Measurements from ENCODE around the gene LNPEP.

Gene LNPEP

DNA sequence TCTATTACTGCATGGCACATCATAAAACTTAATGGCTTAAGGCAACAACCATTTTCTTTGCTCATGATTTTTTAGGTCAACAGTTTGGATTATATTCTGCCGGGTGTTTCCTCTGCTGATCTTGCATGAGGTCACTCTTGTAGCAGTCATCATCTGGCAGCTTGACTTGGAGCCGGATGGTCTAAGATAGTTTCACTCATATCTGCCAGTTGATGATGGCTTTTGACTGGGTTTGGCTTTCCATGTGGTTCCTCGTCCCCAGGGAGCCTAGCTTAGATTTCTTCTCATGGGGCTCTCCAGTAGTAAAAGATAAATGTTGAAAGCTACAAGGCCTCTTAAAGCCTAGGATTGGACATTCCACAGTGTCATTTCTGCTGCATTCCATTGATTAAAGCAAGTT is 27.4 kb downstream of the LNPEP start:
- DNase-seq = no peak

GRCh38 chr5:96966801-96967200 is 30.9 kb downstream of the LNPEP start:
- DNase-seq = no peak

DNA sequence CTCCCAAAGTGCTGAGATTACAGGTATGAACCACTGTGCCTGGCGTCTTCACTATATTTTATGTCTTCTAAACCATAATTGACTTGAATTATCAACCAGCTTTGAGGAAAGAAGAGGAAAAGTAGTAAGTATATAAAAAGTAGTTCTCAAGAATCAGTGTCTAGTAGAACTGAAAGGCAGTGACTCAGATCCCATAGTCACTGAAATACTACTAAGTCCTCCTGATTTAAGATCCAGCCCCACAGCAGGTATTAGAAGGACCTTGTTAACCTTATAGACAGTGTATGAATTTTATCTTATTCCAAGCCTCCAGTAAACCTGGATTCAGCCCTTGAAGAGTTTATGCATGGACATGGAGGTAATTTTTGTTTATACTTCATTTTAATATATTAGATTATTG is 31.5 kb downstream of the LNPEP start:
- DNase-seq = no peak

GRCh38 chr5:96968074-96968473 is 32.2 kb downstream of the LNPEP start:
- no peak for DNase-seq

DNA sequence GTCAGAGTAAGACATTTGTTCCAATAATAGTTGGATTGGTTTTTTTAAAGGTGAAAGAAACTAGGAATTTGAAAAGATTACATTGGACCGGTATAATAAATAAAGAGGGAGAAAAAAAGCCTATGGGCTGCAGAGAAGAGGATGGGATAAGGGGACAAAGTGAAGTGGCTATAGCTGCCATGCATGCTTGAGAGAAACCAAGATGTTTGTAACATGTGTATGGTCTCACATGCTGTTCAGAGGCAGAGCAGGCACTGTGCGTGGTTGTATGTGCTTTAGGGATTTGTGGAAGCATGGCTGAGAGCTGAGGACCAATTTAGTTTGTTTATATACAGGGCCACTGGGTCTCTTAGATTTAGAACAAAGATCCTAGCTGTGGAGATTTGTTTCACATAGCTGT is 32.7 kb downstream of the LNPEP start:
- no peak for DNase-seq

- DNase-seq = no peak
Measured at GRCh38 chr5:96969366-96969765, 33.5 kb downstream of the LNPEP start.

GRCh38 chr5:96972599-96973334 is 36.9 kb downstream of the LNPEP start:
- DNase-seq = no peak

DNA sequence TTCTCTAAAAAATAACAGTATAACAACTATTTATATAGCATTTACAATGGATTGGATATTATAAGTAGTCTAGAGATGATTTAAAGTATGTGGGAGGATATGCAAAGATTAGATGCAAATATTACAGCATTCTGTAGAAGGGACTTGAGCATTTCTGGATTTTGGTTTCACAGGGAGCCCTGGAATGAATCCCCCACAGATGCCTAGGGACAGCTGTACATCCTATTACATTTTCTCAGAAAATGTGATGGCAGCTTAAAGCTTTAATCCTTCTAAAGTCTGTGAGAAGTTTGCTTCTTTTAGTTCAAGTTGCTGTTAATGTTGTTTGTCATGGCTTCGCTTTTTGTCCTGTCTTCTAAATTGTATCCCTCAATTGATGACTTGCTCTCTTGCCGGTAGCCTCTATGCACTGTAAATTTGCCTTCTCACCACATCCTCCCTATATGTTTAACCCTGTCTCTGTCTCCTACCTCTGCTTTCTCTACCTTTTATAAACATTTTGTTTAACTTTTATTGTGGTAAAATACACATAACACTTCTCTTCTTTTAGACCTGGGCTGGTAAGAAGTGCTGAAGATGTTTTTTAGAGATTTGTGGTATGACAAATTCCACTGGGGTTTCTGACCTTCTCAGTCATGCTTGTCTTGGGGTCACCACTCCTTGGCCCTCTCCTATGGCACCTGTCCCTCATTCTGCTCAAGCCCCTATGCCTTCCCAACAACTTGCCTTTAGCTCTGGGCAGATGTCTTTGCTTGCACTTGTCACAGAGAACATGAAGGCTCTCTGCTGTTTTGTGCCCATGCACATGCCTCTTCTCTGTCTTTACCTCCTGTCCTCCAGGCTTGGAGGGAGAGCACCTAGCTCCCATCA is 37.9 kb downstream of the LNPEP start:
- no peak for DNase-seq

DNA sequence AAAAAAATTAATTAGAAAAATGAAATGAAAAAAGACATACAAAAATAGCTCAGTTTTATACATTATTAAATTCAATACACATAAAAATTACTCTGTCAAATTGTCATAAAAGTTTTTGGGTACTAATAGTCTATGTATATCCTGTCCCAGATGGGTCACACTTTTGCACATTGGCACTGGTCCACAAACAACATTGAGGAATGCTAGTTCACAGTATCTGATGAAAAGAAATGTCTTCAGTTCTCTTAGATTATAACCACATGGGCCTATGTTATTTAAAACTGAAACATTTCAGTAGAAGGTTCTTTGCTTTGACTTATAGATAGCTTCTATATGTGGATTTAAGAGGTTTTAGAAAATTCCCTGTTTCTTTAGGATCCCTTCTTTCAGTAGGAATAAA is 39.8 kb downstream of the LNPEP start:
- DNase-seq = no peak

DNA sequence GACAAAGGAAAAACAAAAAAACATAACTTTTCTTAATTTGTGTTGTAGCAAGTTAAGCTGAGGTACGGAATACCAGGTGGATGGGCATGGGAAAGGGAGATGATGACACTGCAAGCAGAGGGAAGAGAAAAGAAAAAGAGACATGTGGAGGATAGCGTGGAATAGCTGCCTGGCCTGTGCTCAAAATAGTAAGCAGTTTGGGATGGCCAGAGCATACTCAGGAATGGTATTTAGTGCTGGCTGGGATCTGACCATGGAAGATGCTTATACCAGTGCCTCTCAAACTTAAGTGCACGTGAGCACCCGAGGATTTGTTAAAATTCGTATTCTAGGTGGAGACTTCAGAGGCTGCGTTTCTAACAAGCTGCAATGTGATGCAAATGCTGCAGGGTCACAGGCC is 41.3 kb downstream of the LNPEP start:
- DNase-seq = no peak

DNA sequence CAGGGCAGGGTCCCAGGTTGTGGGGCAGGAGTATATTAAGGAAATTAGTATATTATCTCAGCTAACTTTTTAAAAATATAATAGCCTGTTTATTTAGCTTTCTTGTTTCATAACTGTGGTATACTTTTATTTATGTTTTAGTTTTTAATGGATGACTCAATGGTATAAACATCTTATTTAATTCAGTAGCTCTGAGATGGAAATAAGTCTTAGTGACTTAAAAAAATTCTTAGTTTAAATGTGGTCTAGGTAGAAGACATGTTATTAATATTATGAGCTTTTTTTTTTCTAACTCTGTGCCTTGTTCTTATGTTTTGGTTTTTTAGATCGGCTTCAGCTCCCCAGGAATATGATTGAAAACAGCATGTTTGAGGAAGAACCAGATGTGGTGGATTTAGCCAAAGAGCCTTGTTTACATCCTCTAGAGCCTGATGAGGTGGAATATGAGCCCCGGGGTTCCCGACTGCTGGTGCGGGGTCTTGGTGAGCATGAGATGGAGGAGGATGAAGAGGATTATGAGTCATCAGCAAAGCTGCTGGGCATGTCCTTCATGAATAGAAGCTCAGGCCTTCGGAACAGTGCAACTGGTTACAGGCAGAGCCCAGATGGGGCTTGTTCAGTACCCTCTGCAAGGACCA is 43.1 kb downstream of the LNPEP start:
- no peak for DNase-seq

GRCh38 chr5:96984506-96985192 is 48.8 kb downstream of the LNPEP start:
- no peak for DNase-seq

DNA sequence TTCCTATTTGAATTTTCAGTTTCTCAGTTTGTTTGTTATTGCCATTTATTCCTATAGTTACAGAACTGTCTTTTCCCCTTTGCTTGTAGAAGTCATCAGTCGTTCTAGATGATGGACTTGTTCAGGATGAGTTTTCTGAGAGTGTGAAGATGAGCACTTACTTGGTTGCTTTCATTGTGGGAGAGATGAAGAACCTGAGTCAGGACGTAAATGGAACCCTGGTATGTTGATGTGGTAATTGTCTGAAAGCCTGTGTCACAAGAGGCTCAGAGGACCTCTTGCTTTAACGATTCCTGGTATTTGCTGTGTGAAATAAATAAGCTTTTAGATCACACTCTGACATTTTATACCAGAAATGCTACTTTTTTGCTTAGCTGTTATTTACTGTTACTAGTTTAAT is 50.6 kb downstream of the LNPEP start:
- no peak for DNase-seq

- no peak for DNase-seq
Measured at GRCh38 chr5:96990102-96990501, 54.2 kb downstream of the LNPEP start.

- DNase-seq = no peak
Measured at GRCh38 chr5:96991708-96992107, 55.8 kb downstream of the LNPEP start.

- DNase-seq = no peak
Measured at GRCh38 chr5:96993760-96994159, 57.9 kb downstream of the LNPEP start.

- DNase-seq = no peak
Measured at GRCh38 chr5:96994493-96994892, 58.6 kb downstream of the LNPEP start.

GRCh38 chr5:96995419-96995818 is 59.5 kb downstream of the LNPEP start:
- no peak for DNase-seq

DNA sequence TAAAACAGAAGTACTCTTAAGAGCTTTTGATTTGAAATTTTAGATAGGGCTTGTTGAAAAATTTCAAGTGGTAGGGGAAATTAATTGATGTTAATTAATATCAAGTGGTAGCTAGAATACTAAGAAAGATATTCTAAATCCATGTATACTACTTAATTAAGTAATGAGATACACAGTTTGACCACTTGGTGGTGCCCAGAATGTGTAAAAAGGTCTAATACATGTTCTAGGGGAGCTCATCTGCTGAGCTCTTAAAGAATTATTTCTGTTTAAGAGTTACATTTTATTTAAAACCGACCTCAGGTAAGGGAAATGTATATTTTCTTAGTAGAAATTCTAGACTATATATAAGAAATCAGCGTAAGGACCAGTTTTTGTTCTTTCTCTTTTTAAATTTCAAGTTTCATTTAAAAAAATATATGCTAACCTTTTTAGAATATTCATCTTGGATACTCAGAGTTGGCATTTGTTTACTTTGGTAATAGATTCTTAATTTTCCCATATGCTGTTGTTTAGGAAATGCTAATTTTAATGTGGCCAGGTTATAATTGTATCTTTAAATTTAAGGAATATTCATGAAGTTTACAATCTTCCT is 61.5 kb downstream of the LNPEP start:
- no peak for DNase-seq

DNA sequence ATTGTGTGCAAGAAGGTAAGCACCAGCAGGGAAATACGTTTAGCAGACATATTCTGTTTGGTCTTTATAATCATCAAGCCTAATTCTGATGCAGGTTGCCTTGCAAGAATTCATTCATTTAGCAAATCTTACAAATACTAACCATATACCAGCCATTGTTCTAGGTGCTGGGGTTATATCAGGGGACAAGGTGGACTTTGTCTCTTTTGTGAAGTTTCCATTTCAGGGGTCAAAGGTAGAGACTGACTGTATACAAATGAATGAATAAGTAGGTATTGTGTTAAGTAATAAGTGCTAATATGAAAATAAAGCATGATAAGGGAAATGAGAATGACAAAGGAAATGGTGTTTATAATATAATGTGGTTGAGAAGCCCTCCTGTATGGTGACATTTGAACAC is 64.0 kb downstream of the LNPEP start:
- no peak for DNase-seq

DNA sequence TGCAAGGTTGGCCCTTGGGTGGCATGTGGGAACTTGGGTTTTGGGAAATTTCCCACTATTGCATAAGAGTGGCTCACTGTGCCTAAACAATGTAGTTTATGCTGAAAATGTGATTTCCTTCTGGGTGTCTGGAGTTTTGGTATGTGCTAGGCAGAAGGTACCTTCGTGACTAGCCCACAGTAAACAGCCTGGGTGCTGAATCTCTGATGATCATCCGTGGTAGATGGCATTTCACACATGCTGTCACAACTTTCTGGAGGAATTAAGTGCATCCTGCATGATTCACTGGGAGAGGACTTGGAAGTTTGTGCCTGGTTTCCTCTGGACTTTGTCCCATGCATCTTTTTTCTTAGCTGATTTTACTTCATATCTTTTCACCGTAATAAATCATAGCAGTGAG is 64.5 kb downstream of the LNPEP start:
- no peak for DNase-seq

DNA sequence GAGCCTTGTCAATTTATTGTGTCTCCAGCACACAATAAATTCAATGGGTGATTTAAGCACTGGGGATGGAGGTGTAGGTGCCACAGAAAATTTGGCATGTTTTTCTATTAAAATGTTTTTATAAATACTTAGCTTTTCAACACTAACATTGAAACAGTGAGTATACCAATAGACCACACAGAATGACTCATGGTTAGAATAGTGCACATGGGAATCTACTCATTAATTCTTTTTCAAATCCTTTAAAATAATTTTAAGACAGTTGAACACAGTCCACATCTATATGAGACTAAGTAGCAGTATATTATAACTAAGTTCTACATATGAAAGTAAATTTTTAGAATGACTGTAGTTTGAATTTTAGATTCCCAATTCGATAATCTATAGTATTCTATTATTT is 67.1 kb downstream of the LNPEP start:
- DNase-seq = no peak

Measured in stimulated activated CD4-positive, alpha-beta T cell treated with anti-CD3 and anti-CD28 coated beads, Interleukin-4, amount 100 ng/mL, for 4 hours (primary cell).